H9 (cell line): ENCODE measurements around the gene CARD19. TPM values are rescaled to one million over a fixed set of nuclear protein-coding genes. Genes with fewer than 3 reads are reported as not detected.

Experiments
- DNase-seq: peaks from one replicate; pipeline ENCODE4 v3.0.0-alpha.2; 2017
- H2AFZ ChIP-seq: one replicate; pipeline ENCODE4 v1.6.1; 2013; ENCODE audit warnings: mild to moderate bottlenecking, low read length, control low read depth, moderate library complexity
- H2AK5ac ChIP-seq: 2 replicates; pipeline ENCODE4 v1.6.1; 2013; ENCODE audit warnings: low read length, control low read depth, mixed read lengths; ENCODE audit not compliant: insufficient read length
- H2BK120ac ChIP-seq: one replicate; pipeline ENCODE4 v1.6.1; 2013; ENCODE audit warnings: low read depth, mild to moderate bottlenecking, low read length, control low read depth, inconsistent platforms; ENCODE audit not compliant: poor library complexity, severe bottlenecking
- H2BK12ac ChIP-seq: 2 replicates; pipeline ENCODE4 v1.6.1; 2013; ENCODE audit warnings: low read length, control low read depth, mixed read lengths, low read depth; ENCODE audit not compliant: insufficient read length
- H2BK15ac ChIP-seq: 2 replicates; pipeline ENCODE4 v1.6.1; 2013; ENCODE audit warnings: low read depth, low read length, control low read depth
- H2BK20ac ChIP-seq: one replicate; pipeline ENCODE4 v1.6.1; 2013; ENCODE audit warnings: low read depth, mild to moderate bottlenecking, low read length, control low read depth, inconsistent platforms; ENCODE audit not compliant: poor library complexity, severe bottlenecking
- H2BK5ac ChIP-seq: 2 replicates; pipeline ENCODE4 v1.6.1; 2013; ENCODE audit warnings: low read length, control low read depth, mixed read lengths; ENCODE audit not compliant: insufficient read length
- H3K14ac ChIP-seq: 2 replicates; pipeline ENCODE4 v1.6.1; 2013; ENCODE audit warnings: low read length, control low read depth; ENCODE audit not compliant: insufficient read depth
- H3K18ac ChIP-seq: 2 replicates; pipeline ENCODE4 v1.6.1; 2013; ENCODE audit warnings: low read depth, mild to moderate bottlenecking, mixed read lengths, low read length, control low read depth; ENCODE audit not compliant: insufficient read length
- H3K23ac ChIP-seq: 2 replicates; pipeline ENCODE4 v1.6.1; 2013; ENCODE audit warnings: low read length, control low read depth, mixed read lengths, low read depth; ENCODE audit not compliant: insufficient read length
- H3K23me2 ChIP-seq: 2 replicates; pipeline ENCODE4 v1.6.1; 2013; ENCODE audit warnings: low read depth, mild to moderate bottlenecking, mixed read lengths, low read length, control low read depth; ENCODE audit not compliant: insufficient read length, poor library complexity, severe bottlenecking
- H3K27ac ChIP-seq: 2 replicates; pipeline ENCODE4 v1.5.1; 2013; ENCODE audit warnings: low read length, control low read depth, mixed read lengths, low read depth; ENCODE audit not compliant: insufficient read length
- H3K27me3 ChIP-seq: 2 replicates; pipeline ENCODE4 v1.6.1; 2013; ENCODE audit warnings: low read length, control low read depth, inconsistent platforms; ENCODE audit not compliant: insufficient read depth
- H3K4ac ChIP-seq: 2 replicates; pipeline ENCODE4 v1.6.1; 2013; ENCODE audit warnings: low read depth, mild to moderate bottlenecking, control low read depth, inconsistent platforms, low read length, moderate library complexity
- H3K4me1 ChIP-seq: 2 replicates; pipeline ENCODE4 v1.6.1; 2013; ENCODE audit warnings: low read length, control low read depth, inconsistent platforms; ENCODE audit not compliant: insufficient read depth
- H3K4me2 ChIP-seq: 2 replicates; pipeline ENCODE4 v1.6.1; 2013; ENCODE audit warnings: low read length, control low read depth, mixed read lengths; ENCODE audit not compliant: insufficient read length, insufficient read depth
- H3K56ac ChIP-seq: 2 replicates; pipeline ENCODE4 v1.6.1; 2013; ENCODE audit warnings: low read depth, mild to moderate bottlenecking, mixed read lengths, low read length, control low read depth; ENCODE audit not compliant: insufficient read length
- H3K79me1 ChIP-seq: 2 replicates; pipeline ENCODE4 v1.6.1; 2013; ENCODE audit warnings: low read depth, mild to moderate bottlenecking, moderate library complexity, low read length, control low read depth, inconsistent platforms; ENCODE audit not compliant: insufficient read depth, poor library complexity, severe bottlenecking
- H3K79me2 ChIP-seq: 2 replicates; pipeline ENCODE4 v1.6.1; 2013; ENCODE audit warnings: low read length, control low read depth, inconsistent platforms; ENCODE audit not compliant: insufficient read depth
- H3K9ac ChIP-seq: 2 replicates; pipeline ENCODE4 v1.6.1; 2013; ENCODE audit warnings: low read length, control low read depth, mixed read lengths; ENCODE audit not compliant: insufficient read length; ENCODE audit errors: extremely low read depth
- H3K9me3 ChIP-seq: one replicate; pipeline ENCODE4 v1.6.1; 2013; ENCODE audit warnings: low read depth, low read length, inconsistent platforms; ENCODE audit not compliant: control insufficient read depth
- H3T11ph ChIP-seq: one replicate; pipeline ENCODE4 v1.6.1; 2013; ENCODE audit warnings: mild to moderate bottlenecking, low read length, control low read depth, inconsistent platforms
- H4K20me1 ChIP-seq: one replicate; pipeline ENCODE4 v1.6.1; 2013; ENCODE audit not compliant: control insufficient read depth, insufficient read length, insufficient read depth
- H4K5ac ChIP-seq: 2 replicates; pipeline ENCODE4 v1.6.1; 2013; ENCODE audit warnings: low read depth, mild to moderate bottlenecking, mixed read lengths, low read length, control low read depth; ENCODE audit not compliant: insufficient read length
- H4K8ac ChIP-seq: replicated peaks from 2 replicates; pipeline ENCODE4 v1.6.1; 2013; ENCODE audit warnings: low read length, control low read depth, mixed read lengths, low read depth; ENCODE audit not compliant: insufficient read length
- H4K91ac ChIP-seq: 2 replicates; pipeline ENCODE4 v1.6.1; 2013; ENCODE audit warnings: low read depth, mild to moderate bottlenecking, moderate library complexity, mixed read lengths, low read length, control low read depth; ENCODE audit not compliant: insufficient read length
- H3K27ac Mint-ChIP-seq, 3 experiments: 2 replicates in 2 of 3; 3 replicates in 1 of 3; pipeline ENCODE4 v1.8.0; 2020 to 2021; ENCODE audit warnings: mixed read lengths in 3 of 3, mild to moderate bottlenecking in 1 of 3, moderate library complexity in 1 of 3
- H3K27me3 Mint-ChIP-seq: 2 replicates; pipeline ENCODE4 v1.8.0; 2021; ENCODE audit warnings: low read depth, mild to moderate bottlenecking, moderate library complexity, mixed read lengths
- H3K36me3 Mint-ChIP-seq, 3 experiments: 2 replicates in 2 of 3; 3 replicates in 1 of 3; pipeline ENCODE4 v1.8.0; 2020 to 2021; ENCODE audit warnings: low read depth in 3 of 3, mixed read lengths in 3 of 3; ENCODE audit not compliant: insufficient read depth in 1 of 3
- H3K4me1 Mint-ChIP-seq, 2 experiments: 2 replicates each; pipeline ENCODE4 v1.8.0; 2020; ENCODE audit warnings: mixed read lengths in 2 of 2
- H3K4me3 Mint-ChIP-seq, 2 experiments: 2 replicates in 1 of 2; 3 replicates in 1 of 2; pipeline ENCODE4 v1.8.0; 2020 to 2021; ENCODE audit warnings: mild to moderate bottlenecking in 2 of 2, mixed read lengths in 2 of 2, moderate library complexity in 1 of 2
- H3K9me3 Mint-ChIP-seq, 2 experiments: 2 replicates in 1 of 2; 3 replicates in 1 of 2; pipeline ENCODE4 v1.8.0; 2020; ENCODE audit warnings: mild to moderate bottlenecking in 2 of 2, mixed read lengths in 2 of 2, moderate library complexity in 1 of 2
- WGBS: extraction: QIAGEN DNeasy Blood & Tissue Kit; methylation state at CpG from one replicate; pipeline ENCODE4 v1.1.7; 2013; ENCODE audit warnings: missing lambda C conversion rate, low lambda C conversion rate, mixed read lengths; ENCODE audit not compliant: insufficient read length; ENCODE audit errors: extremely low coverage; 5-methylcytosine and 5-hydroxymethylcytosine counted together
- total RNA-seq: library from RNA; stranded (reverse); gene quantifications from 2 replicates; pipeline ENCODE4 v1.2.1, GENCODE V29; 2021
- TF ChIP-seq, protein P1 (sequence below): fragments of 200-600 bp; sonication (generic); conservative IDR thresholded peaks from 3 replicates; pipeline ENCODE4 v1.8.0; 2021; ENCODE audit warnings: antibody characterized with exemption, mild to moderate bottlenecking

Gene CARD19
- total RNA-seq, 1 experiment from 2014 or later: 21.4 TPM

DNA sequence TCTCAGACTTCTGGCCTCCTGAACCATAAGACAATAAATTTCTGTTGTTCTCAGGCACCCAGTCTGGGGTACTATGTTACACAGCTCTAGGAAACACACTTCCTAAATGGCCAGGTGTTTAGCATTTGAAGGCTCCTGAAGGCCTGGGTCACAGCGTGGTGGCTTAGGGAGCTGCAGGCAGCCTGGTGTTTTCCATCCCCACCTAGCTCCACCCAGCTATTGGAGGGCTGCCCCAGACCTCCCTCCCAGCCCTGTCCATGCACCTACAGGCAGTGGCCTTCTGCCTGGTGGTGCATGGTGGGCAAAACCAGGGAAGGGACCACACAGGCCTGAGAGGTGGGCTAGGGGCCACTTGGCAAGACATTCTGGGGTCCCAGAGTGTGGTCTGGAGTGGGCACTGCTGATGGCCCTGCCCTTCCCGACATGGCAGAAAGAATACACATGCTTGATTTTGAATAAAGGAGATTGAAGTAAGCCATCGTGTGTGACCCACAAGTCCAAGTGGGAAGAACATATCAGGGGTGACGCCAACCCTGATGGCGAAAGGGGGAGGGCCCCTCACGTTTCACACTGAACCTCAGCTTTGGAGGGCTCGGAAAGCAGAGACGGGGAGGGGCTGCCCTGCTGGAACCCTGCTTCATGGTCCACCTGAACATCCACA is 38.8 kb upstream of the CARD19 start:
- H3K27ac ChIP-seq: no peak overlapping the region
- H3K9ac ChIP-seq: no peak overlapping the region
- WGBS: no CpG with 5 or more reads among the region's 8 CpGs
- no peak overlapping the region for H3K23ac ChIP-seq
- no peak overlapping the region for H2AFZ ChIP-seq
- Mint-ChIP-seq H3K9me3 (no peaks in the 10 kb centered on the region), H3K4me1 (peaks cover 51 to 57% of the 10 kb centered on the region in 2 experiments), H3K27ac (no peak overlapping the region), H3K4me3 (no peak overlapping the region; a peak in 1 of 5 replicates), H3K36me3 (no peaks in the 10 kb centered on the region), H3K27me3 (peaks cover 39% of the 10 kb centered on the region)
- H4K20me1 ChIP-seq: no peaks in the 10 kb centered on the region
- no peaks in the 10 kb centered on the region for H3K4me1 ChIP-seq
- no peak overlapping the region for H3T11ph ChIP-seq
- no peak overlapping the region for H4K91ac ChIP-seq
- no peak overlapping the region for H2BK20ac ChIP-seq
- H3K56ac ChIP-seq: no peak overlapping the region
- no peak overlapping the region for H3K18ac ChIP-seq
- H2BK120ac ChIP-seq: no peak overlapping the region
- DNase-seq: peak; percentile 70
- H3K27me3 ChIP-seq: no peaks in the 10 kb centered on the region
- no peak overlapping the region for H4K8ac ChIP-seq
- H3K79me2 ChIP-seq: no peaks in the 10 kb centered on the region
- no peak overlapping the region for H3K4me2 ChIP-seq
- H4K5ac ChIP-seq: no peak overlapping the region
- no peak overlapping the region for H2BK5ac ChIP-seq
- H3K9me3 ChIP-seq: no peaks in the 10 kb centered on the region
- H2BK15ac ChIP-seq: no peak overlapping the region
- H3K4ac ChIP-seq: no peak overlapping the region
- H3K23me2 ChIP-seq: no peaks in the 10 kb centered on the region
- no peaks in the 10 kb centered on the region for H3K79me1 ChIP-seq
- H2BK12ac ChIP-seq: no peak overlapping the region
- H3K14ac ChIP-seq: no peak overlapping the region
- no peak overlapping the region for H2AK5ac ChIP-seq
- TF ChIP-seq, protein P1, sequence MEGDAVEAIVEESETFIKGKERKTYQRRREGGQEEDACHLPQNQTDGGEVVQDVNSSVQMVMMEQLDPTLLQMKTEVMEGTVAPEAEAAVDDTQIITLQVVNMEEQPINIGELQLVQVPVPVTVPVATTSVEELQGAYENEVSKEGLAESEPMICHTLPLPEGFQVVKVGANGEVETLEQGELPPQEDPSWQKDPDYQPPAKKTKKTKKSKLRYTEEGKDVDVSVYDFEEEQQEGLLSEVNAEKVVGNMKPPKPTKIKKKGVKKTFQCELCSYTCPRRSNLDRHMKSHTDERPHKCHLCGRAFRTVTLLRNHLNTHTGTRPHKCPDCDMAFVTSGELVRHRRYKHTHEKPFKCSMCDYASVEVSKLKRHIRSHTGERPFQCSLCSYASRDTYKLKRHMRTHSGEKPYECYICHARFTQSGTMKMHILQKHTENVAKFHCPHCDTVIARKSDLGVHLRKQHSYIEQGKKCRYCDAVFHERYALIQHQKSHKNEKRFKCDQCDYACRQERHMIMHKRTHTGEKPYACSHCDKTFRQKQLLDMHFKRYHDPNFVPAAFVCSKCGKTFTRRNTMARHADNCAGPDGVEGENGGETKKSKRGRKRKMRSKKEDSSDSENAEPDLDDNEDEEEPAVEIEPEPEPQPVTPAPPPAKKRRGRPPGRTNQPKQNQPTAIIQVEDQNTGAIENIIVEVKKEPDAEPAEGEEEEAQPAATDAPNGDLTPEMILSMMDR: no peak
